ENCODE measurements around the gene GMPPB. TPM values are rescaled to one million over a fixed set of nuclear protein-coding genes. Genes with fewer than 3 reads are reported as not detected.

GMPPB gene
- total RNA-seq, 4 donors from 2014 or later: 15.6 to 31.7 (median 27.3) TPM

GRCh38 chr3:49706456-49707112 lies 17.2 kb downstream of the GMPPB start:
- ATAC-seq (ENCODE audit: low FRiP score): no peak
- TF ChIP-seq, protein P1, sequence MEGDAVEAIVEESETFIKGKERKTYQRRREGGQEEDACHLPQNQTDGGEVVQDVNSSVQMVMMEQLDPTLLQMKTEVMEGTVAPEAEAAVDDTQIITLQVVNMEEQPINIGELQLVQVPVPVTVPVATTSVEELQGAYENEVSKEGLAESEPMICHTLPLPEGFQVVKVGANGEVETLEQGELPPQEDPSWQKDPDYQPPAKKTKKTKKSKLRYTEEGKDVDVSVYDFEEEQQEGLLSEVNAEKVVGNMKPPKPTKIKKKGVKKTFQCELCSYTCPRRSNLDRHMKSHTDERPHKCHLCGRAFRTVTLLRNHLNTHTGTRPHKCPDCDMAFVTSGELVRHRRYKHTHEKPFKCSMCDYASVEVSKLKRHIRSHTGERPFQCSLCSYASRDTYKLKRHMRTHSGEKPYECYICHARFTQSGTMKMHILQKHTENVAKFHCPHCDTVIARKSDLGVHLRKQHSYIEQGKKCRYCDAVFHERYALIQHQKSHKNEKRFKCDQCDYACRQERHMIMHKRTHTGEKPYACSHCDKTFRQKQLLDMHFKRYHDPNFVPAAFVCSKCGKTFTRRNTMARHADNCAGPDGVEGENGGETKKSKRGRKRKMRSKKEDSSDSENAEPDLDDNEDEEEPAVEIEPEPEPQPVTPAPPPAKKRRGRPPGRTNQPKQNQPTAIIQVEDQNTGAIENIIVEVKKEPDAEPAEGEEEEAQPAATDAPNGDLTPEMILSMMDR (IDR thresholded peaks at IDR 0.05): no peak
- no peak for DNase-seq (ENCODE audit: low spot score)

DNA sequence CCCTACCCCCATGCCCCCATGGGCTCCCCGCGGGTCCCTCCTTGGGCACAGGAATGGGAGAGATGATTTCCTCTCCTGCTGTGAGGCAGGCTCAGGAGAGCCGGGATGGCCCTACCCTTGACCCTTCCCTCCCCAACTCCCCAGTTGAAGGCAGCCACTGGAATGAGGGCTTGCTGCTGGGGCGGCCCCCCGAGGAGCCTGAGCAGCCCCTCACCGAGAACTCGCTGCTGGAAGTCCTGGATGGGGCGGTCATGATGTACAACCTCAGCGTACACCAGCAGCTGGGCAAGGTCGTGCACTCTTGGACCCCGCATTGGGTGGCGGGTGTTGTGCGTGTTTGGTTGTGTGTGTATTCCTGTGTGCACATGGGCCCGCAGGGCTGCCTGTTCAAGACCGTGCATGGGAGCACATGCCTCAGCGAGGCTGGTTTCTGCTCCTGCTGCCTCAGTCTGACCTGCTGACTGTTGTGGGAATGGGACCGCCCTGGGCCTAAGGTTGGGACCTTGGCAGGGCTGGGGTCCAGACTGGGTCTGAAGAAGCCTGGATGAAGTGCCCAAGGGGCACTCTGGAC lies 18.3 kb downstream of the GMPPB start:
- ATAC-seq (ENCODE audit: low FRiP score) (no peak), DNase-seq (ENCODE audit: low spot score) (no peak)
- TF ChIP-seq, protein P1 (IDR thresholded peaks at IDR 0.05): no peak

DNA sequence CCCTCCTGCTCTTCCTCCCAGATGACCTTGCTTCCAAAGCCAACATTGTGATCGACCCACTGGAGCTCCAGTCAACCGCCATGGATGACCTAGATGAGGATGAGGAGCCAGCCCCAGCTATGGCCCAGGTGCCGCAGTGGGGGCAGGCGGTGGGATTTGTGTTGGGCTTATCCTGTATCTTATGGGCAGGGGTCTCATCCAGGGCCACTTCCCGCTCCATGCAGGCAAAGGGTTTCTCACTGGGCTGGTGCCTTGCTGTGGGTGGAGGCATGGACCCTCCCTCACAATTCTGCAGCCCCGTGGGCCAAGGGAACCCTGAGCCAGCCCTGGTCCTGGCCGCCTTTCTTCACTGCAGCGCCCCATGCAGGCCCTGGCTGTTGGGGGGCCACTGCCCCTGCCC lies 19.1 kb downstream of the GMPPB start:
- DNase-seq (ENCODE audit: low spot score) (no peak), ATAC-seq (ENCODE audit: low FRiP score) (no peak)
- TF ChIP-seq, protein P1 (IDR thresholded peaks at IDR 0.05): no peak

DNA sequence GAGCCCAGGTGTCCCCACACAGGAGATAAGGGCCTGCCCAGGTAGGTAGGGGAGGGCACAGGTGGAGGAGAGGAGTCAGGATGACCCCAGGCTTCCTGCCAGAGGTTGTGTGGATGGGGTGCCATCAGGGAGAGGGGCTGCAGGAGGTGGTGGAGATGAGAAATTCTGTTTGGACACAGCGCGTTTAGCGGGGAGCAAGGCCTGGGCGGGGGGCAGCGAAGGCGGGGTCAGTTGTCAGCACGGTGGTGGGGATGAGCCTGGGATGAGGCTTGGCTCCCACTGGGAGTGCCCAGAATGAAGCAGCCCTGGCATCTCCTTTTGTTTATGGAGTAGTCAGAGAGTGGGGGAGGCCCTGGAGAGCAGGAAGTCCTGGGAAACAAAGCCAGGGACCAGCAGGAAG lies 19.8 kb downstream of the GMPPB start:
- TF ChIP-seq, protein P1 (IDR thresholded peaks at IDR 0.05): no peak
- DNase-seq (ENCODE audit: low spot score) (no peak), ATAC-seq (ENCODE audit: low FRiP score) (no peak)

DNA sequence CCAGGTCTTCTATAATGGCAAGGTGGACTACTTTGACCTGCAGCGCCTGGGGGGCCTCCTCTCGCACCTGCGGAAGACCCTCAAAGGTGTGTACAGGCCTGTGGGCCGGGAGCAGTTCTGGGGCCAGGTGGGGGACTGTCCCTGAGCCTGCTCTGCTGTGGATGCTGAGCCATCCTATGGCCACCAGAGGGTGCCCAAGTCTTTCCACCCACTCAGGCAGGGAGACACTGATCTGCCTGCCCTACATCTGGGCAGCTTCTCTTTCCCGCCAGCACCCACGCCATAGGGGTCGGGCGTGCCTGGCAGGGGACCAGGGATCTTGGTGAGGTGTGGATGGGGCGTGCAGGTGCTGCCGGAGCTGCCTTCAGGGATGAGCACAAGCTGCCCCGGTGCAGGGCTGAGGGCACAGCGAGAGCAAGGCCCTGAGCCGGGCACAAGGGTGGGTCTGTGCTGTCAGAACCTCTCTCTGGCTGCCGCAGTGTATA lies 20.3 kb downstream of the GMPPB start:
- no peak for DNase-seq (ENCODE audit: low spot score)

GRCh38 chr3:49702672-49703071 lies 21.1 kb downstream of the GMPPB start:
- ATAC-seq (ENCODE audit: low FRiP score) (no peak), DNase-seq (ENCODE audit: low spot score) (no peak)
- TF ChIP-seq, protein P1 (IDR thresholded peaks at IDR 0.05): no peak

More for the DNA sequence above, 20.3 kb downstream of the GMPPB start:
- TF ChIP-seq, protein P1 (IDR thresholded peaks at IDR 0.05): no peak
- peak; percentile 59 for ATAC-seq (ENCODE audit: low FRiP score)
